MM.1S (cell line): ENCODE results near the gene SLC2A1.

Experiments
- DNase-seq: peaks from one replicate; pipeline ENCODE4 v3.0.0-alpha.2; 2015
- H2AFZ ChIP-seq: fragments of 300-600 bp; sonication (generic); 2 replicates; pipeline ENCODE4 v1.6.0; 2016; ENCODE audit warnings: antibody characterized with exemption, low read length
- H3F3A ChIP-seq: fragments of 300-600 bp; sonication (generic); 2 replicates; pipeline ENCODE4 v1.6.1; 2016; ENCODE audit warnings: mild to moderate bottlenecking, antibody characterized with exemption, low read length, moderate library complexity, mixed read lengths; ENCODE audit not compliant: insufficient read depth
- H3K27ac ChIP-seq: fragments of 300-600 bp; sonication (generic); 2 replicates; pipeline ENCODE4 v1.5.1; 2016; ENCODE audit warnings: mild to moderate bottlenecking, low read length
- H3K27me3 ChIP-seq: fragments of 300-600 bp; sonication (generic); replicated peaks from 2 replicates; pipeline ENCODE4 v1.6.0; 2016; ENCODE audit warnings: low read length; ENCODE audit not compliant: insufficient read depth
- H3K36me3 ChIP-seq: fragments of 300-600 bp; sonication (generic); replicated peaks from 2 replicates; pipeline ENCODE4 v1.6.1; 2016; ENCODE audit warnings: mild to moderate bottlenecking, low read length, mixed read lengths; ENCODE audit not compliant: insufficient read depth
- H3K4me1 ChIP-seq: fragments of 300-600 bp; sonication (generic); 2 replicates; pipeline ENCODE4 v1.6.1; 2016; ENCODE audit warnings: low read length, mixed read lengths
- H3K4me2 ChIP-seq: fragments of 300-600 bp; sonication (generic); 2 replicates; pipeline ENCODE4 v1.6.0; 2016; ENCODE audit warnings: low read depth, low read length
- H3K4me3 ChIP-seq: fragments of 300-600 bp; sonication (generic); 2 replicates; pipeline ENCODE4 v1.5.1; 2016; ENCODE audit warnings: low read length, mixed read lengths
- H3K79me2 ChIP-seq: fragments of 300-600 bp; sonication (generic); 2 replicates; pipeline ENCODE4 v1.6.1; 2016; ENCODE audit warnings: mixed run types, low read length, mixed read lengths
- H3K9ac ChIP-seq: fragments of 300-600 bp; sonication (generic); 2 replicates; pipeline ENCODE4 v1.6.1; 2016; ENCODE audit warnings: low read length, mixed read lengths
- H3K9me2 ChIP-seq: fragments of 300-600 bp; sonication (generic); replicated peaks from 2 replicates; pipeline ENCODE4 v1.6.1; 2016; ENCODE audit warnings: mild to moderate bottlenecking, low read length, mixed read lengths; ENCODE audit not compliant: insufficient read depth
- H3K9me3 ChIP-seq: fragments of 300-600 bp; sonication (generic); replicated peaks from 2 replicates; pipeline ENCODE4 v1.6.1; 2016; ENCODE audit warnings: mild to moderate bottlenecking, low read length, mixed read lengths; ENCODE audit not compliant: insufficient read depth
- H4K20me1 ChIP-seq: fragments of 300-600 bp; sonication (generic); 2 replicates; pipeline ENCODE4 v1.6.1; 2016; ENCODE audit warnings: mild to moderate bottlenecking, low read length, moderate library complexity, mixed read lengths; ENCODE audit not compliant: insufficient read depth
- CTCF ChIP-seq: fragments of 300-600 bp; sonication (generic); IDR thresholded peaks from 2 replicates; pipeline ENCODE4 v1.5.1; 2016; ENCODE audit warnings: antibody characterized with exemption, low read length, mixed read lengths
- EZH2 ChIP-seq: fragments of 300-600 bp; sonication (generic); optimal IDR thresholded peaks from 2 replicates; pipeline ENCODE3; 2017; ENCODE audit warnings: low read depth, mild to moderate bottlenecking, antibody characterized with exemption, low read length, mixed read lengths
- EZH2phosphoT487 ChIP-seq: fragments of 300-600 bp; sonication (generic); IDR thresholded peaks from 2 replicates; pipeline ENCODE4 v1.6.1; 2018; ENCODE audit warnings: antibody characterized with exemption, low read length

SLC2A1 gene

GRCh38 chr1:42935971-42936308 is 22.7 kb downstream of the SLC2A1 start:
- TF ChIP-seq EZH2phosphoT487 = no peak
- no peak for TF ChIP-seq EZH2
- TF ChIP-seq CTCF = no peak
- H3K9me2 ChIP-seq = no peaks in the 10 kb centered on the region
- H2AFZ ChIP-seq = no peak overlapping the region
- no peak overlapping the region; the same call in 1 of the 2 replicates for H3K9ac ChIP-seq
- H3K9me3 ChIP-seq = no peaks in the 10 kb centered on the region
- DNase-seq = no peak
- H3K27me3 ChIP-seq = no peaks in the 10 kb centered on the region
- peaks cover 44% of the 10 kb centered on the region for H3K4me1 ChIP-seq
- no peaks in the 10 kb centered on the region for H3K36me3 ChIP-seq
- H3K27ac ChIP-seq = peak overlapping the region; percentile 84
- peaks cover 5% of the 10 kb centered on the region; the same call in 1 of the 2 replicates for H3F3A ChIP-seq
- H3K79me2 ChIP-seq = peaks cover 69% of the 10 kb centered on the region
- H4K20me1 ChIP-seq = no peaks in the 10 kb centered on the region
- peak overlapping the region; percentile 36; the same call in 1 of the 2 replicates for H3K4me2 ChIP-seq
- H3K4me3 ChIP-seq = no peak overlapping the region

GRCh38 chr1:42935313-42935895 is 23.3 kb downstream of the SLC2A1 start:
- Histone ChIP-seq H3K79me2 (peaks cover 69% of the 10 kb centered on the region), H3F3A (peaks cover 5% of the 10 kb centered on the region; the same call in 1 of the 2 replicates), H3K4me2 (peak overlapping the region; percentile 36), H2AFZ (no peak overlapping the region), H3K9me2 (no peaks in the 10 kb centered on the region), H3K9me3 (no peaks in the 10 kb centered on the region), H3K4me1 (peaks cover 44% of the 10 kb centered on the region), H3K27ac (peak overlapping the region; percentile 84), H4K20me1 (no peaks in the 10 kb centered on the region), H3K4me3 (no peak overlapping the region), H3K36me3 (no peaks in the 10 kb centered on the region), H3K27me3 (no peaks in the 10 kb centered on the region), H3K9ac (peak overlapping the region; percentile 44; the same call in 1 of the 2 replicates)
- peak; percentile 48 for DNase-seq
- TF ChIP-seq EZH2 (no peak), EZH2phosphoT487 (no peak), CTCF (no peak)

GRCh38 chr1:42934541-42935312 is 23.9 kb downstream of the SLC2A1 start:
- no peaks in the 10 kb centered on the region for H3K27me3 ChIP-seq
- no peaks in the 10 kb centered on the region for H4K20me1 ChIP-seq
- no peaks in the 10 kb centered on the region for H3K36me3 ChIP-seq
- H2AFZ ChIP-seq = no peak overlapping the region
- peaks cover 44% of the 10 kb centered on the region for H3K4me1 ChIP-seq
- H3K9ac ChIP-seq = no peak overlapping the region; the same call in 1 of the 2 replicates
- peaks cover 5% of the 10 kb centered on the region; the same call in 1 of the 2 replicates for H3F3A ChIP-seq
- no peak for TF ChIP-seq EZH2
- TF ChIP-seq EZH2phosphoT487 = no peak
- TF ChIP-seq CTCF = no peak
- no peak for DNase-seq
- H3K9me2 ChIP-seq = no peaks in the 10 kb centered on the region
- H3K4me2 ChIP-seq = peak overlapping the region; percentile 36; the same call in 1 of the 2 replicates
- H3K4me3 ChIP-seq = no peak overlapping the region
- H3K27ac ChIP-seq = peak overlapping the region; percentile 84; the same call in 1 of the 2 replicates
- H3K79me2 ChIP-seq = peaks cover 65% of the 10 kb centered on the region
- H3K9me3 ChIP-seq = no peaks in the 10 kb centered on the region
